AG04449 (cell line): ENCODE results near the gene ATP8A2.

ENCODE experiments used
- CTCF ChIA-PET: fragments of 350-600 bp; formaldehyde crosslinking; extraction: SDS; loops from one replicate; lab custom pipeline; 2021; ENCODE audit warnings: antibody characterized with exemption; lab: Yijun Ruan, JAX
- POLR2A ChIA-PET: fragments of 400-600, 350-600 bp; formaldehyde crosslinking; extraction: SDS; loops from one replicate; lab custom pipeline; 2020; ENCODE audit warnings: antibody characterized with exemption, inconsistent platforms; lab: Yijun Ruan, JAX
- DNase-seq: peaks from one replicate; pipeline ENCODE4 v3.0.0-alpha.2; 2010; ENCODE audit warnings: low read depth, low spot score
- H3K4me3 ChIP-seq: 2 replicates; pipeline ENCODE4 v1.5.1; 2011; ENCODE audit warnings: low read depth, mild to moderate bottlenecking, control low read depth, low read length
- CTCF ChIP-seq: IDR thresholded peaks from one replicate; pipeline ENCODE4 v1.5.1; 2011; ENCODE audit warnings: mild to moderate bottlenecking, moderate library complexity, low read length, control low read depth, inconsistent platforms; ENCODE audit not compliant: insufficient read depth; ENCODE audit errors: missing control alignments

The ATP8A2 gene

GRCh38 chr13:25717666-25718197 is 346.0 kb downstream of the ATP8A2 start:
- CTCF ChIA-PET = no interaction called here
- POLR2A ChIA-PET = no interaction called here
- TF ChIP-seq CTCF = no peak
- DNase-seq = no peak
- no peak overlapping the region for H3K4me3 ChIP-seq

- no peak for DNase-seq
- no peak for TF ChIP-seq CTCF
- POLR2A ChIA-PET = no interaction called here
- H3K4me3 ChIP-seq = no peak overlapping the region
- CTCF ChIA-PET = no interaction called here
These were observed 347.9 kb downstream of the ATP8A2 start for GRCh38 chr13:25719666-25720065.

- CTCF ChIA-PET = no interaction called here
- POLR2A ChIA-PET = no interaction called here
- TF ChIP-seq CTCF = no peak
- H3K4me3 ChIP-seq = no peak overlapping the region
- DNase-seq = no peak
These were observed 351.1 kb downstream of the ATP8A2 start for GRCh38 chr13:25722893-25723292.

- POLR2A ChIA-PET = no interaction called here
- CTCF ChIA-PET = no interaction called here
- DNase-seq = no peak
- H3K4me3 ChIP-seq = no peak overlapping the region
- TF ChIP-seq CTCF = no peak
These were observed 353.3 kb downstream of the ATP8A2 start for GRCh38 chr13:25725104-25725503.

GRCh38 chr13:25727250-25727649 is 355.5 kb downstream of the ATP8A2 start:
- CTCF ChIA-PET = no interaction called here
- no peak overlapping the region for H3K4me3 ChIP-seq
- POLR2A ChIA-PET = no interaction called here
- no peak for DNase-seq
- TF ChIP-seq CTCF = no peak

GRCh38 chr13:25727810-25728209 is 356.0 kb downstream of the ATP8A2 start:
- no peak for TF ChIP-seq CTCF
- H3K4me3 ChIP-seq = no peak overlapping the region
- ChIA-PET CTCF (no interaction called here), POLR2A (no interaction called here)
- no peak for DNase-seq
